GM18909 (cell line): ENCODE measurements around the gene IQGAP3.

Experiments used
- ATAC-seq: cut with Tn5 transposase; IDR thresholded peaks from one replicate; pipeline ENCODE4 v1.9.1; 2021; ENCODE audit warnings: mild to moderate bottlenecking; ENCODE audit not compliant: unreplicated experiment, poor library complexity

Gene IQGAP3

GRCh38 chr1:156486421-156487344, 85.7 kb downstream of the IQGAP3 start:
- no peak for ATAC-seq

DNA sequence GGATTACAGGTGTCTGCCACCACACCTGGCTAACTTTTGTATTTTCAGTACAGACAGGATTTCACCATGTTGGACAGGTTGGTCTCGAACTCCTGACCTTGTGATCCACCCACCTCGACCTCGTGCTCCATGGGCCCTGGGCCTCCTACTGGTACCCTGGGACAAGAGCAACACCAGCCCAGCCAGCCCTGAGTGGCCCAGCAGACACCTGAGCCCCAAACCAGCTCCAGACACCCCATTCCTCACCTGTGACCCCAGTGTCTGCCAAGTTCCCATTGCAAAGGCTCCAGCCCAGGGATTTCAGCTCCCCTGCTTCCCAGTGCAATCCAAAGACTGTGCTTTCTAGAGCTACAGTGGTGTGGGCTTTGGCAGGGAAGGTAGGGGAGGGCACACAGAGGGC, 86.4 kb downstream of the IQGAP3 start:
- ATAC-seq: no peak

DNA sequence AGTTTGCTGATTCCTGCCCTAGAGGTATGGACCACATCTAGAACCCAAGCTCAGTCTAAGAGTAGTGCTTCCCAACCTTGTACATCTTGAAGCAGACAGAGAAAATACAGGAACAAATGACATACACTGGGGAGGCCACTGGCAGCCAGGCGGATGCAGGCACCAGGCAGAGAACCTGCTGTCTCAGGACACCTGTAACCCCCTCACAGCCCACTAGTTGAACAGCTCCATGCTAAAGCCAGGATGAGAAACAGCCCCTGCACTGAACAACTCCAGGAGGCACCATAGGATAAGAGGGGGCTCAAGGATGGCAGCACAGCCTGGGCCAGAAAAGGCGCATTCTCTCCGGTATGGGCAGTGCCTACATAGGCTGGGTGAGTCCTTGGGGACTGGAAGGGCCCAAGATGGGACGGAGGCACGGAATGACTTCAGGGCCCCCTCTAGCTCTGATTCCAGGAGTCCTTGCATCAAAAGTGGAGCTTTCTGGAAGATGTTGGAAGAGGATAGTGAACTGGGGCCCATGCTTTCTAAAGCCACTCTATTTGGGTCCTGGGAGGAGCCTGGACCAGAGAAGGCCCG, 87.8 kb downstream of the IQGAP3 start:
- no peak for ATAC-seq

GRCh38 chr1:156483397-156483796, 89.0 kb downstream of the IQGAP3 start:
- ATAC-seq: no peak

DNA sequence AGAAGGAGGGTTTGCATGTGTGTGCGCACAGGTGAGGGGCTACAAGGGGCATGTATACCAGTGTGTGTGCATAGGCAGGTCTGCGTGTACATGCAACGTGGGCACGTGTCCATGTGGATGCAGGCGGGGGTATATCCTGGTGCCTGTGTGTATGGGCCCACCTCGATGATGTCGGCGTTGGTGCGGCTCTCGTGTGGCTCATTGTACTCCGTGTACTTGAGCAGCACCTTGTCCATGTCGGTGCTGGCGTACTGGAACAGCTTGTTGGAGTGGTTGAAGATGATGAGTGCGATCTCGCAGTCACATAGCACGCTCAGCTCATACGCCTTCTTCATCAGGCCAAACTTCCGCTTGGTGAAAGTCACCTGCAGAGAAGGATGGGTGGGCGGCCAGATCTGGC, 90.1 kb downstream of the IQGAP3 start:
- no peak for ATAC-seq

GRCh38 chr1:156481527-156481926, 90.8 kb downstream of the IQGAP3 start:
- ATAC-seq: no peak

DNA sequence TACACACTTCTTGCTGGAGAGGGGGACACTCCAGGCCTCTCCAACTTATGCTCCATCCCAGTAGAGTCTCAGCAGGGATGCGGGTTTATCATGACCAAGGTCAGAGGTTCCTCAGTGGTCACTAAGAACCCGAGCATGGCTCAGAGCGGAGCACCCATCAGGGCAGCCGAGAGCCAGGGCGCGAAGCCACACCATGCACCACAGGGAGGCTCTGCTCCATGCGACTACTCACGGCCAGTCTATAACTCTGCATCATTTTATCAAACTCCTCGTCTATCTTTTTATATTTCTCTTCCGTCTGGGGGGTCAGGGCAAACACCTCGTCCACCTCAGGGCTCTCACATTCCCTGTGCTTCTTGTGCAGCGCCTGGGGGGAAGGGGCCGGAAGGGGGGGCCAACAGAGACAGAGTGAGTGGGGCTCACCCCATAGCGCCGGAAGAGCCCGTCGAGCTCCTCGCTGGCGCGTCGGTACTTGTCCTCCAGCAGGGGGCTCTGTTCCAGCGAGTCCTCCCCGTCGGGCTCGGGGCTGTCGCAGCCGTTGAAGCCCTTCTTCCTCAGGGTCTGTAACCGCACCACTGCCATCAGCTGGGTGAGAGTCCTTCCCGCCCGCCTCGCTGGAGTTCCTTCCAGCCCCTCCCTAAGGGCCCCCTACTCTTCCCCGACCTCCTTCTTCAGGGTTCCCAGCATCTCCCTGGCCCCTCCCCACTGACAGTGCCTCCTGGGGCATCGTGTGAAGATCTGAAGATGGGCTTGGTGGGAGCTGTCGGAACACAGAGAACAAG, 91.8 kb downstream of the IQGAP3 start:
- ATAC-seq: no peak

DNA sequence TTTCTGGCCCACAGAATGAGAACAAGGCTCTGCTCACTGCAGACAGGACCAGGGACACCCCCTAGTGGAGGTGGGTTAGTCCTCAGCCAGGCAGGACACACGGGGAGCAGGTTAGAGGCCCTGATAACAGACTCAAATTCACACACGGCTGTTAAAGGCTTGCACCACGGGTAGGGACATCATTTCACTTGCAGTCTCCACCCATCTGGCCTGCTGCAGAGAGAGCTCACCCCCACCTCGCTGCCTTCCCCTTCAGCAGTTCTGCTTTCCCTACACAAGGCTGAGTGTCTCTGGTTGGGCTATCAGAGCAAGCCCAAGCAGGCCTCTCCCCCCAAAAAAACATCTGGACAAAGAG, 92.4 kb downstream of the IQGAP3 start:
- no peak for ATAC-seq

DNA sequence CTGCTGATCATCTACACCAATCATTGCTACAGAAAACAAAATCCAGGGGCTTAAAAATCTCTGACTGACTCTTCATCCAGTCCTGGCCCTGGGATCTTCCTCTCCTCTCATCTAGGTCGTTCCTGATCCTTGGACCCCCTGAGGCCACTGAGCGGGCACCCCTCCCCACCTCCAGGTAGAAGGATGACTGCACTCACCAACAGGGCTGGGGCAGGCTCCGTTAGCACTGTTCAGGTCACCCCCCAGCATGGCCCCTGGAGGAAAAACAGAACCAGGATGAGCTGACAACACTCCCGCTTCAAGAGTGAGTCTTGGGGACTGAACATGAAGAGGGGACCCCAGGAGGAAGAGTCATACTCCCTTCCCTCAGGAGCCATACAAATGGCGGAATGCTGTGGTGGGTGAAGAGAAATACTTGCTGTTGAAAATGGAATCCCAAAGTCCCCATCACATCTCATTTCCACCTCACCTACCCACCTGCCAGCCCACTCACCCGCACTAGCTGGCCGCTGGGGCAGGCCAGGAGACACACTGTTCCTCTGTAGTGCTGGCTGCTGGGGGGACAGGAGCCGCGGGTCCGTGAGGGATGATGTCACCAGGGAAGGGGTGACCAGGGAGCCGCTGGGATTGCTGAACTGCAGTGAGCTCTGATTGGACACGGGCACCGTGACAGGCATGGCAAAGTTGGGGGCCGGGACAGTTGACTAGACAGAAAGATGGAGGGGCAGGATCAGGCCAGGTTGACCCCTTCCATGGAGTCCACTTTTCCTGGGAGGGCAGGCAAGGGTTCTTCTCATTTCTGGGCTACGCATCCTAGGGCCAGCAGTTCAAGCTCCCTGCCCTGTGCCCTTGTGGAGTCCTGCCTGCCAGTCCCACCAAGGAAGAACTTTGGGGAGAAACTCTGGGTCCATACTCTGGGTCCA, 93.0 kb downstream of the IQGAP3 start:
- no peak for ATAC-seq

- ATAC-seq: no peak
Observed at GRCh38 chr1:156478250-156478627, 94.1 kb downstream of the IQGAP3 start.

DNA sequence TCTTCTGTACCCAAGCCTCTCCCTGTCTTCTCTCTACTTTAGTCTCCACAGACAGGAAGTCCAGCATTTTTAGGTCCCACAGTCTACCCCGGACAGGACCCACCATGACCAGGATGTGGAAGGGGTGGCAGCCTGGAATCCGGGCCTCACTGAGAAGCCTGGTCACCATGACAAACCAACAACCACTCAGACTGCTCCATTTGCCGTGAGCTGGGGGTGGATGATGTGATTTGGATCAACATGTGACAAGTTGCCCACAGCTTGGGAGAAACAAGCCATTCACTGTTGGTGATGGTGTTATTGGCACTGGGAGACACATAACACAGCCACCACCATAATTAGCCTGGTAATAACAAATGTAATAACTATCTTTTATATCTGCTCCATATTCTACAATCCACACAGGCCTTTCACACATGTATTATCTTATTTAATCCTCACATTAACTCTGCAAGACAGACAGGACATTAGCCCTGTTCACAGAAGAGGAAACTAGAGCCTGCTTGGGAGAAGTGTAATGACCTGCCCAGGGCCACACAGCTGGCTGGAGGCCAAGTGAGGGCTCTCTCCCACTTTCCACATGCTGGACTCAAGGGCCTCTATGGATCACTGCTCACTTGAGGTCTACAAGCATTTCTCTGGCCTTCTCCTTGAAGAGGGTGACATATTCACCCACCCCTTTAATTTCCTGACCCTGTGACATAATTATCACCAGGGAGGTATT, 94.7 kb downstream of the IQGAP3 start:
- no peak for ATAC-seq

- no peak for ATAC-seq
Observed at GRCh38 chr1:156476501-156477298, 95.7 kb downstream of the IQGAP3 start.

- no peak for ATAC-seq
Observed at GRCh38 chr1:156475568-156476500, 96.5 kb downstream of the IQGAP3 start.
